ENCODE measurements around the gene AOPEP. TPM values are rescaled to one million over a fixed set of nuclear protein-coding genes. Genes with fewer than 3 reads are reported as not detected.

The AOPEP gene
- polyA plus RNA-seq, 1 of the 3 experiments (the other 2 are of a cell fraction): 54.6 TPM

DNA sequence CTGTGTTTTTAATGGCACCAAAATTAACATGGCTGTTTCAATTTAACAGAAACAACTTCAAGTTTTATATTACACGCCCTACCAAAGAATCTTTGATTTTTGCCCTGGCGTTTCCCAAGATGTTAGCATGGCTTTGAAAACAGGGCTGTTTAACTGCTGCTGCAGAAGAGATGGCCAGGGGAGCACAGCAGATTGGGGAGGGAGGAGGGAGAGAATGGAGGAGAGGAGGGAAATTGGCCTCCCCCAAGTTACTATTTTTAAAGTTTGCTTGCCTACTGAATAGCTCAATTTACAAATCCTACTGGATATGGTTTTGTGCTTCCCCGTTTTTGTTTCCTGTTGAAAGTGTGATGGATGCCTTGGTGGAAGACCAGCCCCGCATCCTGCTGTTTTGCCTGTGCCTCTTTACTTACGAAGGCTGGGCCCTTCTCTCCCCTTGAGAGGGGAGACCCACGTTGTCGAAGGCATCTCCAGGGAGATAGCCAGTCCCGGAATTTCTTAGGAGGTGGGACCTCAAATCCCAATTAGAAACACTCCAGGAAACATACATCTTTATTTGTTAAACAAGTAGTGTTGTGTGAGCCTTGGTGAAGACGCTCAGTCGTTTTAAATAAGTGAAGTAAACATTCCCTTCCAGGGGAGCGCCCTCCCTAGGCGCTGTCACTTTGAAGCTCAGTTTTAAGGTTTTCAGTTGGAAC is 98.6 kb downstream of the AOPEP start (continued):
- TF ChIP-seq REST (IDR thresholded peaks at IDR 0.05; ENCODE audit: low read depth, low read length): no peak

GRCh38 chr9:94825611-94825958 is 99.1 kb downstream of the AOPEP start:
- peaks cover 0 to 2% of the 10 kb centered on the region in 2 experiments; a peak in 1 of 4 replicates for H3K4me1 ChIP-seq (ENCODE audit: control insufficient read depth in 1 of 2, insufficient read depth in 2 of 2, low read depth in 1 of 2, low read length in 1 of 2)
- H3K4me3 ChIP-seq (ENCODE audit: low read depth in 2 of 2, low read length in 1 of 2): no peak overlapping the region
- H4K20me1 ChIP-seq (ENCODE audit: insufficient read depth): no peaks in the 10 kb centered on the region
- H3K9me2 ChIP-seq: no peaks in the 10 kb centered on the region
- ChIA-PET POLR2A (no interaction called here), CTCF (interaction anchor here (0.6 to 0.7 kb wide), 2 partner anchors 42 to 144 kb away, joined by 3 to 4 read pairs; no protein-coding TSS in a partner anchor)
- no peaks in the 10 kb centered on the region for H3F3A ChIP-seq (replicated peaks; ENCODE audit: insufficient read depth)
- no peaks in the 10 kb centered on the region for H3K79me2 ChIP-seq (ENCODE audit: insufficient read depth)
- H3K9me3 ChIP-seq: no peaks in the 10 kb centered on the region
- no peaks in the 10 kb centered on the region for H3K27me3 ChIP-seq (ENCODE audit: insufficient read depth)
- TF ChIP-seq REST (IDR thresholded peaks at IDR 0.05; ENCODE audit: low read depth, low read length) (no peak), SIN3A (IDR thresholded peaks at IDR 0.05; ENCODE audit: borderline replicate concordance, low read depth, low read length) (no peak), SMC3 (IDR thresholded peaks at IDR 0.05; ENCODE audit: low read depth, low read length) (no peak), RCOR1 (IDR thresholded peaks at IDR 0.05; ENCODE audit: low read length) (no peak), YY1 (IDR thresholded peaks at IDR 0.05; ENCODE audit: low read depth) (no peak), EP300 (IDR thresholded peaks at IDR 0.05; ENCODE audit: borderline replicate concordance in 1 of 2, low read depth in 1 of 2, low read length in 1 of 2) (no peak), PBX3 (IDR thresholded peaks at IDR 0.05) (no peak), RAD21 (IDR thresholded peaks at IDR 0.05; ENCODE audit: low read length) (no peak), IRF3 (IDR thresholded peaks at IDR 0.05; ENCODE audit: low read depth, low read length) (no peak), TEAD4 (IDR thresholded peaks at IDR 0.05; ENCODE audit: borderline replicate concordance, insufficient read depth) (no peak), FOXM1 (IDR thresholded peaks at IDR 0.05; ENCODE audit: low read depth) (no peak), FOXJ3 (CRISPR knock-in tag; IDR thresholded peaks at IDR 0.05) (no peak), ELF1 (IDR thresholded peaks at IDR 0.05) (no peak), MXI1 (IDR thresholded peaks at IDR 0.05; ENCODE audit: low read depth, low read length) (no peak), GABPA (IDR thresholded peaks at IDR 0.05; ENCODE audit: low read depth) (no peak)
- WGBS (ENCODE audit: low lambda C conversion rate): 95% methylated on average over 4 of the region's 4 CpGs
- H3K9ac ChIP-seq: no peak overlapping the region
- no peak for DNase-seq
- H3K36me3 ChIP-seq (replicated peaks in 1 of 2; ENCODE audit: control insufficient read depth in 1 of 2, insufficient read depth in 2 of 2, low read length in 1 of 2): peaks cover 0 to 6% of the 10 kb centered on the region in 2 experiments
- no peak overlapping the region for H3K4me2 ChIP-seq
- H3K27ac ChIP-seq (ENCODE audit: low read depth in 2 of 2, low read length in 1 of 2): no peak overlapping the region
- H2AFZ ChIP-seq (ENCODE audit: low read depth): no peak overlapping the region
